Esophagus squamous epithelium (tissue), 4 donors: ENCODE data around the gene DRC3.

Source experiments
- CTCF ChIP-seq, 6 experiments: fragments of 450-650 bp in 4 of 6; fragments of 200-600 bp in 2 of 6; sonication (generic) in 2 of 6; IDR thresholded peaks; one replicate each; pipeline ENCODE4 v1.5.1; 2016 to 2019; ENCODE audit warnings: antibody characterized with exemption in 6 of 6, mild to moderate bottlenecking in 4 of 6, moderate library complexity in 4 of 6
- POLR2A ChIP-seq, 4 donors: fragments of 450-650 bp; IDR thresholded peaks; one replicate each; pipeline ENCODE4 v1.6.1; 2017; ENCODE audit warnings: antibody characterized with exemption in 4 of 4, mild to moderate bottlenecking in 4 of 4, moderate library complexity in 3 of 4

GRCh38 chr17:18004345-18004744 is 31.7 kb downstream of the DRC3 start:
- TF ChIP-seq CTCF (IDR thresholded peaks at IDR 0.05), result no peak
- TF ChIP-seq POLR2A (IDR thresholded peaks at IDR 0.05), result no peak
